VCaP (cell line): ENCODE data around the gene RPL36AL.
A peak's percentile ranks its signal among the peaks of the same experiment; 100 is the strongest.

Experiments used
- H3K27ac ChIP-seq: fragments of 450-650 bp; 2 replicates; pipeline ENCODE4 v1.5.1; 2017
- CTCF ChIP-seq: fragments of 450-650 bp; conservative IDR thresholded peaks from 2 replicates; pipeline ENCODE4 v1.5.1; 2017; ENCODE audit warnings: mild to moderate bottlenecking, moderate library complexity

The RPL36AL gene

GRCh38 chr14:49593016-49593415 is 27.4 kb downstream of the RPL36AL start:
- TF ChIP-seq CTCF, result no peak
- no peak overlapping the region for H3K27ac ChIP-seq

GRCh38 chr14:49589387-49589786 is 31.0 kb downstream of the RPL36AL start:
- no peak overlapping the region for H3K27ac ChIP-seq
- no peak for TF ChIP-seq CTCF

- peak overlapping the region; percentile 94 for H3K27ac ChIP-seq
- peak; percentile 88 for TF ChIP-seq CTCF
Measured at GRCh38 chr14:49586673-49587460, 33.6 kb downstream of the RPL36AL start.

GRCh38 chr14:49585803-49586672 is 34.4 kb downstream of the RPL36AL start, which contains the start of gene RPS29:
Gene RPS29, minus strand, starts transcription at chr14:49586380. Its CDS starts 34 bp downstream, at chr14:49586346.
- H3K27ac ChIP-seq, result peak within 1 kb of the TSS; percentile 94

GRCh38 chr14:49584981-49585640 is 35.3 kb downstream of the RPL36AL start:
- peak overlapping the region; percentile 94 for H3K27ac ChIP-seq

More at GRCh38 chr14:49585803-49586672, 34.4 kb downstream of the RPL36AL start, which contains the start of gene RPS29:
- TF ChIP-seq CTCF, result no peak

- no peak for TF ChIP-seq CTCF
- H3K27ac ChIP-seq, result peak overlapping the region; percentile 94; the same call in 1 of the 2 replicates
Measured at GRCh38 chr14:49584058-49584457, 36.4 kb downstream of the RPL36AL start.

GRCh38 chr14:49583629-49584028 is 36.8 kb downstream of the RPL36AL start:
- no peak for TF ChIP-seq CTCF
- peak overlapping the region; percentile 94; the same call in 1 of the 2 replicates for H3K27ac ChIP-seq
